ENCODE measurements around the gene FCAMR. TPM values are rescaled to one million over a fixed set of nuclear protein-coding genes. Genes with fewer than 3 reads are reported as not detected.

FCAMR gene
- total RNA-seq, result not detected in 2 replicates

GRCh38 chr1:206970446-206970845 is at the start of gene FCAMR:
Gene FCAMR (minus strand): TSS chr1:206970460. CDS start chr1:206970125, 335 bp downstream.

GRCh38 chr1:206946261-206946660 is 24.0 kb downstream of the FCAMR start, which contains the start of gene PIGR:
Gene PIGR (minus strand): TSS chr1:206946466. CDS start chr1:206940531, 5,935 bp downstream.

GRCh38 chr1:206921772-206922265 is 48.4 kb downstream of the FCAMR start, which contains the start of gene FCMR:
Gene FCMR (minus strand): TSS chr1:206921941. CDS start chr1:206921854, 87 bp downstream.

Other genes starting within 250 kb of the FCAMR start
- not detected in 2 replicates for gene IL19, start 199.7 kb downstream of the FCAMR start, total RNA-seq
- 0.56 TPM in 1 of 2 replicates, not detected in the other for gene IL10, start 198.0 kb downstream of the FCAMR start, total RNA-seq
- gene IL20, start 104.8 kb downstream of the FCAMR start, total RNA-seq, result not detected in 2 replicates
- 0.13 and 0.80 TPM in 2 replicates for gene IL24, start 73.0 kb downstream of the FCAMR start, total RNA-seq
- gene FCMR, start 48.5 kb downstream of the FCAMR start, total RNA-seq, result 0.39 and 0.64 TPM in 2 replicates
- not detected in 2 replicates for gene PIGR, start 24.0 kb downstream of the FCAMR start, total RNA-seq
- 0.40 and 2.3 TPM in 2 replicates for gene C1orf116, start 62.3 kb upstream of the FCAMR start, total RNA-seq
- 4.2 and 4.4 TPM in 2 replicates for gene YOD1, start 80.7 kb upstream of the FCAMR start, total RNA-seq
- gene PFKFB2, start 82.8 kb upstream of the FCAMR start, total RNA-seq, result 1.3 and 1.4 TPM in 2 replicates
- not detected in 2 replicates for gene C4BPB, start 118.4 kb upstream of the FCAMR start, total RNA-seq
- not detected in 2 replicates for gene C4BPA, start 133.8 kb upstream of the FCAMR start, total RNA-seq

All from epithelial cell of alveolus of lung (primary cell).